Body of pancreas (tissue), 4 donors: ENCODE results near the gene GPR143.

Experiments used
- CTCF ChIP-seq, 7 experiments: fragments of 450-650 bp in 4 of 7; fragments of 200-600 bp in 3 of 7; sonication (generic) in 3 of 7; IDR thresholded peaks; one replicate each; pipeline ENCODE4 v1.5.1; 2016 to 2019; ENCODE audit warnings: antibody characterized with exemption in 7 of 7
- POLR2A ChIP-seq, 3 donors: fragments of 450-650 bp; IDR thresholded peaks; one replicate each; pipeline ENCODE4 v1.6.1; 2016; ENCODE audit warnings: antibody characterized with exemption in 3 of 3, mild to moderate bottlenecking in 2 of 3

- TF ChIP-seq POLR2A (IDR thresholded peaks at IDR 0.05) (no peak), CTCF (IDR thresholded peaks at IDR 0.05) (no peak)
These were observed 65.1 kb downstream of the GPR143 start for GRCh38 chrX:9700555-9700954.
